Measurements from ENCODE around the gene MVD.

Gene MVD

GRCh38 chr16:88606148-88606757, 56.6 kb downstream of the MVD start:
- DNase-seq (ENCODE audit: low read depth), result no peak

GRCh38 chr16:88605186-88606147, 57.4 kb downstream of the MVD start:
- no peak for DNase-seq (ENCODE audit: low read depth)

GRCh38 chr16:88602091-88602490, 60.8 kb downstream of the MVD start:
- DNase-seq (ENCODE audit: low read depth), result no peak

All from activated T-helper 9 cell treated with anti-CD3 and anti-CD28 coated beads, Interleukin-2, amount 50 U/mL, for 16 hours (primary cell).